B cell (primary cell): ENCODE data around the gene NDUFS6. TPM values are rescaled to one million over a fixed set of nuclear protein-coding genes. Genes with fewer than 3 reads are reported as not detected.

ENCODE experiments used
- ATAC-seq: fragments of 200-7000 bp; cut with Tn5 transposase; one replicate; pipeline ENCODE4 v1.10.0; 2021; ENCODE audit warnings: low read depth, mild to moderate bottlenecking, moderate number of reproducible peaks, moderate library complexity
- CTCF ChIA-PET: fragments of 350-600 bp; sonication (Branson Sonifier 250); formaldehyde crosslinking; loops from one replicate; lab custom pipeline; 2021; ENCODE audit warnings: antibody characterized with exemption, inconsistent platforms; lab: Charles Lee
- POLR2A ChIA-PET: fragments of 350-600 bp; sonication (Branson Sonifier 250); formaldehyde crosslinking; loops from one replicate; lab custom pipeline; 2021; ENCODE audit warnings: antibody characterized with exemption; lab: Charles Lee
- DNase-seq: peaks from one replicate; pipeline ENCODE4 v3.0.0; 2013
- H2AFZ ChIP-seq: 2 replicates; pipeline ENCODE4 v1.6.1; 2012; ENCODE audit warnings: mild to moderate bottlenecking, low read depth, low read length; ENCODE audit not compliant: insufficient read depth, poor library complexity, severe bottlenecking
- H3K27ac ChIP-seq, 2 donors: 1 replicate in 1 of 2; 2 replicates in 1 of 2; pipeline ENCODE4 v1.5.1; 2012 to 2013; ENCODE audit warnings: low read length in 2 of 2, mild to moderate bottlenecking in 2 of 2, moderate library complexity in 1 of 2
- H3K27me3 ChIP-seq, 4 experiments: fragments of 200-600 bp in 1 of 4; sonication (generic) in 1 of 4; replicated peaks in 1 of 4; 1 replicate in 2 of 4; 2 replicates in 2 of 4; pipeline versions ENCODE4 v1.6.1 to v1.7.0; 2013 to 2016; ENCODE audit warnings: low read length in 3 of 4, mild to moderate bottlenecking in 2 of 4, mixed read lengths in 1 of 4, moderate library complexity in 1 of 4; ENCODE audit not compliant: insufficient read depth in 4 of 4, control insufficient read depth in 3 of 4; ENCODE audit errors: control extremely low read depth in 1 of 4
- H3K36me3 ChIP-seq, 2 experiments: replicated peaks in 1 of 2; 1 replicate in 1 of 2; 2 replicates in 1 of 2; pipeline versions ENCODE4 v1.6.1 to v1.7.1; 2013; ENCODE audit warnings: low read length in 1 of 2; ENCODE audit not compliant: insufficient read depth in 2 of 2, control insufficient read depth in 1 of 2; ENCODE audit errors: control extremely low read depth in 1 of 2, extremely low read depth in 1 of 2
- H3K4me1 ChIP-seq, 2 donors: fragments of 200-600 bp in 1 of 2; sonication (generic) in 1 of 2; 1 replicate in 1 of 2; 2 replicates in 1 of 2; pipeline versions ENCODE4 v1.5.1 to v1.6.1; 2013 to 2017; ENCODE audit warnings: low read length in 2 of 2; ENCODE audit not compliant: control insufficient read depth in 2 of 2, insufficient read depth in 2 of 2
- H3K4me2 ChIP-seq: replicated peaks from 2 replicates; pipeline ENCODE3; 2012; ENCODE audit warnings: mild to moderate bottlenecking, low read depth, low read length; ENCODE audit not compliant: poor library complexity, severe bottlenecking
- H3K4me3 ChIP-seq, 5 experiments: fragments of 200-600 bp in 1 of 5; sonication (generic) in 1 of 5; 1 replicate in 3 of 5; 2 replicates in 2 of 5; pipeline versions ENCODE4 v1.5.1 to v1.7.0; 2011 to 2016; ENCODE audit warnings: low read length in 4 of 5, mild to moderate bottlenecking in 4 of 5, low read depth in 2 of 5, control low read depth in 1 of 5, moderate library complexity in 1 of 5; ENCODE audit not compliant: insufficient read depth in 1 of 5; ENCODE audit errors: control extremely low read depth in 1 of 5, extremely low read depth in 1 of 5
- H3K79me2 ChIP-seq: fragments of 200-600 bp; sonication (generic); one replicate; pipeline ENCODE4 v1.6.0; 2016; ENCODE audit warnings: low read length; ENCODE audit not compliant: control insufficient read depth, insufficient read depth
- H3K9ac ChIP-seq: fragments of 200-600 bp; sonication (generic); 2 replicates; pipeline ENCODE4 v1.6.1; 2017; ENCODE audit warnings: mild to moderate bottlenecking, low read length, moderate library complexity
- H3K9me3 ChIP-seq, 3 donors: one replicate each; pipeline versions ENCODE4 v1.6.1 to v1.7.1; 2013; ENCODE audit warnings: low read length in 2 of 3; ENCODE audit not compliant: control insufficient read depth in 2 of 3, insufficient read depth in 1 of 3; ENCODE audit errors: control extremely low read depth in 1 of 3
- H4K20me1 ChIP-seq: 2 replicates; pipeline ENCODE4 v1.6.0; 2012; ENCODE audit warnings: mild to moderate bottlenecking, low read length; ENCODE audit not compliant: insufficient read depth, control insufficient read depth, poor library complexity, severe bottlenecking
- H3K27ac Mint-ChIP-seq: one replicate; pipeline ENCODE4 v1.8.0; 2021; ENCODE audit warnings: mixed read lengths
- H3K27me3 Mint-ChIP-seq: one replicate; pipeline ENCODE4 v1.8.0; 2021; ENCODE audit warnings: mixed read lengths
- H3K4me1 Mint-ChIP-seq: one replicate; pipeline ENCODE4 v1.8.0; 2021; ENCODE audit warnings: mixed read lengths
- H3K4me3 Mint-ChIP-seq: one replicate; pipeline ENCODE4 v1.8.0; 2021; ENCODE audit warnings: mixed read lengths
- H3K9me3 Mint-ChIP-seq: one replicate; pipeline ENCODE4 v1.8.0; 2022; ENCODE audit warnings: mixed read lengths; ENCODE audit not compliant: insufficient read depth
- EZH2 ChIP-seq: IDR thresholded peaks from 2 replicates; pipeline ENCODE4 v1.6.1; 2012; ENCODE audit warnings: borderline replicate concordance, low read depth, mild to moderate bottlenecking, moderate library complexity, low read length; ENCODE audit not compliant: insufficient read depth, poor library complexity, severe bottlenecking
- WGBS: methylation state at CpG from one replicate; pipeline ENCODE4 v1.1.5; 2013; ENCODE audit warnings: missing lambda C conversion rate; ENCODE audit not compliant: insufficient coverage; 5-methylcytosine and 5-hydroxymethylcytosine counted together
- intact Hi-C: fragments of 100-400 bp; cut with micrococcal nuclease; formaldehyde crosslinking; loops from one replicate; pipeline ENCODE4 v1.10.0; 2022
- polyA plus RNA-seq: library from polyadenylated mRNA; depleted of rRNA; stranded (reverse); fragments of >200 nt; gene quantifications from 2 replicates; pipeline ENCODE4 v1.2.3, GENCODE V29; 2012
- total RNA-seq, 2 donors: library from RNA; stranded (reverse); fragments of 120-200 nt in 1 of 2; gene quantifications; 1 replicate in 1 of 2; 2 replicates in 1 of 2; pipeline versions ENCODE4 v1.2.3 to v1.2.4, GENCODE V29; 2013 to 2022
- TF ChIP-seq, protein P1 (sequence below): fragments of 200-600 bp; IDR thresholded peaks from one replicate; pipeline ENCODE4 v1.8.0; 2022; ENCODE audit warnings: antibody characterized with exemption, mild to moderate bottlenecking

Gene NDUFS6
- total and polyA plus RNA-seq, 2 donors (not counting 1 experiment from before 2014, with no cell fraction given), result 16.9 to 18.0 TPM

DNA sequence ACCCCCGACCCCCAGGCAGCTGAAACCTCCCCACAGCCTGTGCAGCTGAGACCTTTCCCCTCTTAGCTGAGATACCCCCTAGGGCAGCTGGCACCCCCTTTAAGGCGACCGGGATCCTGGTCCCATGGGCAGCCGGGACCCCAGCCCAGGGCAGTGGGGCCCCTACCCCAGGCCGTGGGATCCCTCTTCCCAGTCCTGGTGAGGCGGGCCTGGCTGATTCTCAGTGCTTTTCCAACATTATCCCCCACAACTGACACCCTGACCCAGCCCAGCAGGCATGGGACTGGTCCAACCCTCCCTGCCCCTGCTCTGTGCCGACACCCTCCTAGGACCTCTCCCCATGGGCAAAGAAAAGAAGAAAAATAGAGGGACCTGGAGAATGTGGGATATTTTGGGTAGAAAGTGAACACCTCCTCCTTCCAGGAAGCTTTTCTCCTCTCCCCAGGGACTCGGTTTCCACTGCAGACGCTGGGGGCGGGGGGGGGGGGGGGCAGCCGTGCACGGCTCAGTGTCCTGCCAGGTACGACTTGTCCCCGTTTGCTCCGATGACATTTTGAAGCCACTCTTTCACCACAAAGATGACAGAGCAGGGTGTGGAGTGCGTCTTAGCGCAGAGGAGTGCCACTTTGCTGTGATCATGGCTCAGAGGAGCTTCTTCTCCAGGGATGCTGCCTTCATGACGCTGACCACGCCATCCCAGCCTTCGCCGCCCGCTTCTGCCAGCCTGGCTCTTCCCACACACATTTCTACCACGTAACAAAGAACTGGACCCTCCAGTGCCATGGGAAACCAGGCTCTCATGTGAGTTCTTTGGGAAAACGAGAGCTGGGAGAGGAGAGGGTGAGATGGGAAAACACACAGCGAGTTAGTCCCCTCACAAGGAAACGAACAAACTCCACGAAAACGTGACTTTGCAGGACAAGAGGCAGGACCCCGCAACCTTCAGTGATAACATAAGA is 49.1 kb upstream of the NDUFS6 start:
- Mint-ChIP-seq H3K27ac (no peak overlapping the region), H3K9me3 (no peaks in the 10 kb centered on the region), H3K4me3 (no peak overlapping the region), H3K27me3 (peaks cover 10% of the 10 kb centered on the region), H3K4me1 (no peaks in the 10 kb centered on the region)
- no peaks in the 10 kb centered on the region for H3K36me3 ChIP-seq
- 91% methylated on average over 17 of the region's 29 CpGs for WGBS
- no peak for DNase-seq
- no peaks in the 10 kb centered on the region for H4K20me1 ChIP-seq
- POLR2A ChIA-PET, result no interaction called here
- H3K9ac ChIP-seq, result no peak overlapping the region
- no peak for TF ChIP-seq EZH2
- TF ChIP-seq, protein P1, sequence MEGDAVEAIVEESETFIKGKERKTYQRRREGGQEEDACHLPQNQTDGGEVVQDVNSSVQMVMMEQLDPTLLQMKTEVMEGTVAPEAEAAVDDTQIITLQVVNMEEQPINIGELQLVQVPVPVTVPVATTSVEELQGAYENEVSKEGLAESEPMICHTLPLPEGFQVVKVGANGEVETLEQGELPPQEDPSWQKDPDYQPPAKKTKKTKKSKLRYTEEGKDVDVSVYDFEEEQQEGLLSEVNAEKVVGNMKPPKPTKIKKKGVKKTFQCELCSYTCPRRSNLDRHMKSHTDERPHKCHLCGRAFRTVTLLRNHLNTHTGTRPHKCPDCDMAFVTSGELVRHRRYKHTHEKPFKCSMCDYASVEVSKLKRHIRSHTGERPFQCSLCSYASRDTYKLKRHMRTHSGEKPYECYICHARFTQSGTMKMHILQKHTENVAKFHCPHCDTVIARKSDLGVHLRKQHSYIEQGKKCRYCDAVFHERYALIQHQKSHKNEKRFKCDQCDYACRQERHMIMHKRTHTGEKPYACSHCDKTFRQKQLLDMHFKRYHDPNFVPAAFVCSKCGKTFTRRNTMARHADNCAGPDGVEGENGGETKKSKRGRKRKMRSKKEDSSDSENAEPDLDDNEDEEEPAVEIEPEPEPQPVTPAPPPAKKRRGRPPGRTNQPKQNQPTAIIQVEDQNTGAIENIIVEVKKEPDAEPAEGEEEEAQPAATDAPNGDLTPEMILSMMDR, result no peak
- H3K4me1 ChIP-seq, result no peaks in the 10 kb centered on the region
- no peaks in the 10 kb centered on the region for H3K27me3 ChIP-seq
- H3K4me2 ChIP-seq, result no peak overlapping the region
- H3K9me3 ChIP-seq, result no peaks in the 10 kb centered on the region
- H2AFZ ChIP-seq, result no peak overlapping the region
- intact Hi-C loops, result no loop called here
- no peak overlapping the region for H3K4me3 ChIP-seq
- no peak for ATAC-seq
- H3K79me2 ChIP-seq, result no peaks in the 10 kb centered on the region
- CTCF ChIA-PET, result no interaction called here
- no peak overlapping the region for H3K27ac ChIP-seq

DNA sequence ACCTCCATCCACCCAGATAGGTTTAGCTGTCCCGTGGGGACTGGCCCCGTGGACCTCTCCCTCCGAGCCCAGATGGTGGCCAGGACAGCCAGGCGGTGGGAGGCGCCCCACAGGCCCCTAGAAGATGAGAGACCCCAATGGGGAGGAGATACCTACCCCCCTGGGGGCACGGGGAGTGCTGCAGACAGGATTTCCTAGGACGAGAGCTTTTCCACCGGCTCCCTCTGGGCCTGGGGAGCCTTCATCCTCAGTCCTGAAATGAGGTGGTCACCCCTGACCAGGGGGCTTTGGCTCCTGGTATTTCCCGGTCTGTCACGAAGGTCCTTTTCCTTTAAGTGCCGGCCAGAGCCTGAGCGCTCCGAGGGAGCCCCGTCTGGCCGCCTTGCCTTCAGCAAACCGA is 48.3 kb upstream of the NDUFS6 start:
- Mint-ChIP-seq H3K4me1 (no peaks in the 10 kb centered on the region), H3K27ac (no peak overlapping the region), H3K4me3 (no peak overlapping the region), H3K9me3 (no peaks in the 10 kb centered on the region), H3K27me3 (peaks cover 9% of the 10 kb centered on the region)
- POLR2A ChIA-PET, result no interaction called here
- intact Hi-C loops, result no loop called here
- H3K4me3 ChIP-seq, result no peak overlapping the region
- no peaks in the 10 kb centered on the region for H4K20me1 ChIP-seq
- DNase-seq (no peak), ATAC-seq (no peak)
- H2AFZ ChIP-seq, result no peak overlapping the region
- TF ChIP-seq, protein P1, result no peak
- TF ChIP-seq EZH2, result no peak
- no peaks in the 10 kb centered on the region for H3K79me2 ChIP-seq
- H3K4me1 ChIP-seq, result no peaks in the 10 kb centered on the region
- no peaks in the 10 kb centered on the region for H3K36me3 ChIP-seq
- H3K4me2 ChIP-seq, result no peak overlapping the region
- CTCF ChIA-PET, result no interaction called here
- WGBS, result 76% methylated on average over 15 of the region's 16 CpGs
- H3K27me3 ChIP-seq, result no peaks in the 10 kb centered on the region
- H3K9ac ChIP-seq, result no peak overlapping the region
- peaks cover 0 to 5% (median 0%) of the 10 kb centered on the region in 3 donors for H3K9me3 ChIP-seq
- H3K27ac ChIP-seq, result no peak overlapping the region
